Measurements from ENCODE around the gene PLCB1. TPM values are rescaled to one million over a fixed set of nuclear protein-coding genes. Genes with fewer than 3 reads are reported as not detected.

The PLCB1 gene
- total RNA-seq, 1 donor from 2014 or later, result 16.2 TPM

- Mint-ChIP-seq H3K9me3 (ENCODE audit: low read depth) (no peaks in the 10 kb centered on the region), H3K27me3 (no peaks in the 10 kb centered on the region), H3K36me3 (ENCODE audit: insufficient read depth) (no peaks in the 10 kb centered on the region), H3K27ac (no peak overlapping the region), H3K4me3 (ENCODE audit: low read depth) (no peak overlapping the region), H3K4me1 (ENCODE audit: low read depth) (no peaks in the 10 kb centered on the region)
- DNase-seq (ENCODE audit: low spot score, unreplicated experiment), result no peak
- TF ChIP-seq CTCF (IDR thresholded peaks at IDR 0.05; ENCODE audit: unreplicated experiment), result no peak
Measured at GRCh38 chr20:8880085-8880853, 748.2 kb downstream of the PLCB1 start.

- no peak for TF ChIP-seq CTCF (IDR thresholded peaks at IDR 0.05; ENCODE audit: unreplicated experiment)
- Mint-ChIP-seq H3K4me1 (ENCODE audit: low read depth) (no peaks in the 10 kb centered on the region), H3K27ac (no peak overlapping the region), H3K27me3 (no peaks in the 10 kb centered on the region), H3K36me3 (ENCODE audit: insufficient read depth) (no peaks in the 10 kb centered on the region), H3K9me3 (ENCODE audit: low read depth) (peaks cover 18% of the 10 kb centered on the region), H3K4me3 (ENCODE audit: low read depth) (no peak overlapping the region)
- no peak for DNase-seq (ENCODE audit: low spot score, unreplicated experiment)
Measured at GRCh38 chr20:8891039-8891438, 759.0 kb downstream of the PLCB1 start.

- no peak for TF ChIP-seq CTCF (IDR thresholded peaks at IDR 0.05; ENCODE audit: unreplicated experiment)
- H3K9me3 Mint-ChIP-seq (ENCODE audit: low read depth), result peaks cover 18% of the 10 kb centered on the region
- no peak for DNase-seq (ENCODE audit: low spot score, unreplicated experiment)
- no peak overlapping the region for H3K27ac Mint-ChIP-seq
- no peak overlapping the region for H3K4me3 Mint-ChIP-seq (ENCODE audit: low read depth)
- no peaks in the 10 kb centered on the region for H3K27me3 Mint-ChIP-seq
- H3K4me1 Mint-ChIP-seq (ENCODE audit: low read depth), result no peaks in the 10 kb centered on the region
- H3K36me3 Mint-ChIP-seq (ENCODE audit: insufficient read depth), result no peaks in the 10 kb centered on the region
Measured at GRCh38 chr20:8895472-8895871, 763.4 kb downstream of the PLCB1 start.

- peaks cover 18% of the 10 kb centered on the region for H3K9me3 Mint-ChIP-seq (ENCODE audit: low read depth)
- no peaks in the 10 kb centered on the region for H3K27me3 Mint-ChIP-seq
- H3K4me1 Mint-ChIP-seq (ENCODE audit: low read depth), result no peaks in the 10 kb centered on the region
- H3K4me3 Mint-ChIP-seq (ENCODE audit: low read depth), result no peak overlapping the region
- TF ChIP-seq CTCF (IDR thresholded peaks at IDR 0.05; ENCODE audit: unreplicated experiment), result no peak
- H3K36me3 Mint-ChIP-seq (ENCODE audit: insufficient read depth), result no peaks in the 10 kb centered on the region
- DNase-seq (ENCODE audit: low spot score, unreplicated experiment), result no peak
- no peak overlapping the region for H3K27ac Mint-ChIP-seq
Measured at GRCh38 chr20:8898823-8899222, 766.8 kb downstream of the PLCB1 start.

GRCh38 chr20:8901237-8902025 lies 769.4 kb downstream of the PLCB1 start:
- no peak for TF ChIP-seq CTCF (IDR thresholded peaks at IDR 0.05; ENCODE audit: unreplicated experiment)
- H3K36me3 Mint-ChIP-seq (ENCODE audit: insufficient read depth), result no peaks in the 10 kb centered on the region
- peaks cover 2% of the 10 kb centered on the region for H3K4me1 Mint-ChIP-seq (ENCODE audit: low read depth)
- H3K4me3 Mint-ChIP-seq (ENCODE audit: low read depth), result no peak overlapping the region
- H3K9me3 Mint-ChIP-seq (ENCODE audit: low read depth), result no peaks in the 10 kb centered on the region
- no peaks in the 10 kb centered on the region for H3K27me3 Mint-ChIP-seq
- DNase-seq (ENCODE audit: low spot score, unreplicated experiment), result no peak
- no peak overlapping the region for H3K27ac Mint-ChIP-seq

All from progenitor cell of endocrine pancreas (in vitro differentiated cells).